Liver (tissue), 2 donors: Measurements from ENCODE around the gene SCGN.

Source experiments
- YY1 ChIP-seq: IDR thresholded peaks from 2 replicates; pipeline ENCODE4 v1.6.1; 2016; ENCODE audit warnings: antibody characterized with exemption, mild to moderate bottlenecking
- TF ChIP-seq, protein P1 (sequence below): IDR thresholded peaks from 2 replicates; pipeline ENCODE4 v1.6.1; 2016; ENCODE audit warnings: antibody characterized with exemption
- donor health status: healthy.

DNA sequence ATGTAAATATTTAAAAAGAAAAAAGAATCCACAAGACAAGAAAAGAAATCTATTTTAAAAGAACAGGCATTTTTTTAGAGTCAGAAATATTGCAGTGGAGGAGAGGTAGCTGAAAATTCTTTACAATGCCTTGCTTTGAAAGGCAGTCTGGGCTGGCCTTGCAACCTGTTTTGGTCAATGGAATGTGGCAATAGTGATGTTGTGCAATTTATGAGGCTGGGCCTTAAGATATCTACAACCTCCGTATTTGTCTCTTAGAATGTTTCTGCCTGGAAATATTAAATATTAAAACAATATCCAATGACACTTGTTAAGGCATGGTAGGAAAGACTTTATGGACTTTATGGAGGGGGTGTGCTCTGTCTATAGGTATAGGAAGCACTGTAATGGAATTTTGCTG lies 14.8 kb upstream of the SCGN start:
- TF ChIP-seq, protein P1, sequence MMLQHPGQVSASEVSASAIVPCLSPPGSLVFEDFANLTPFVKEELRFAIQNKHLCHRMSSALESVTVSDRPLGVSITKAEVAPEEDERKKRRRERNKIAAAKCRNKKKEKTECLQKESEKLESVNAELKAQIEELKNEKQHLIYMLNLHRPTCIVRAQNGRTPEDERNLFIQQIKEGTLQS, result no peak
- no peak for TF ChIP-seq YY1
